ENCODE results near the gene MRPS18C. TPM values are rescaled to one million over a fixed set of nuclear protein-coding genes. Genes with fewer than 3 reads are reported as not detected.

MRPS18C gene
- total RNA-seq, 4 donors from 2014 or later = 9.9 to 30.8 (median 22.7) TPM

GRCh38 chr4:83431200-83431599 lies 24.7 kb upstream of the MRPS18C start:
- no peak for DNase-seq
- no peaks in the 10 kb centered on the region for H3K4me1 ChIP-seq
- no peak overlapping the region for H3K27ac ChIP-seq
- no peaks in the 10 kb centered on the region for H3K9me3 ChIP-seq
- peaks cover 0 to 52% (median 0%) of the 10 kb centered on the region in 3 donors for H3K36me3 ChIP-seq
- TF ChIP-seq CTCF (IDR thresholded peaks at IDR 0.05) (no peak), POLR2A (IDR thresholded peaks at IDR 0.05) (no peak)
- no peak overlapping the region for H3K4me3 ChIP-seq
- no peaks in the 10 kb centered on the region for H3K27me3 ChIP-seq

GRCh38 chr4:83436680-83437079 lies 19.2 kb upstream of the MRPS18C start:
- TF ChIP-seq POLR2A (IDR thresholded peaks at IDR 0.05) (no peak), CTCF (IDR thresholded peaks at IDR 0.05) (no peak)
- Histone ChIP-seq H3K4me3 (no peak overlapping the region), H3K36me3 (peaks cover 0 to 47% (median 0%) of the 10 kb centered on the region in 3 donors), H3K27ac (no peak overlapping the region), H3K4me1 (no peaks in the 10 kb centered on the region), H3K27me3 (no peaks in the 10 kb centered on the region), H3K9me3 (no peaks in the 10 kb centered on the region)
- DNase-seq = no peak

- no peak overlapping the region for H3K27ac ChIP-seq
- DNase-seq = no peak
- H3K9me3 ChIP-seq = no peaks in the 10 kb centered on the region
- no peak overlapping the region for H3K4me3 ChIP-seq
- no peaks in the 10 kb centered on the region for H3K4me1 ChIP-seq
- no peak for TF ChIP-seq POLR2A (IDR thresholded peaks at IDR 0.05)
- no peak for TF ChIP-seq CTCF (IDR thresholded peaks at IDR 0.05)
- H3K27me3 ChIP-seq = no peaks in the 10 kb centered on the region
- peaks cover 0 to 59% (median 0%) of the 10 kb centered on the region in 3 donors for H3K36me3 ChIP-seq
Measured at GRCh38 chr4:83438719-83439118, 17.1 kb upstream of the MRPS18C start.

GRCh38 chr4:83440148-83440814 lies 15.6 kb upstream of the MRPS18C start:
- TF ChIP-seq CTCF (IDR thresholded peaks at IDR 0.05) = no peak
- TF ChIP-seq POLR2A (IDR thresholded peaks at IDR 0.05) = no peak
- no peak overlapping the region for H3K27ac ChIP-seq

GRCh38 chr4:83440899-83441298 lies 15.0 kb upstream of the MRPS18C start:
- H3K4me1 ChIP-seq = no peaks in the 10 kb centered on the region
- DNase-seq = no peak
- TF ChIP-seq POLR2A (IDR thresholded peaks at IDR 0.05) (no peak), CTCF (IDR thresholded peaks at IDR 0.05) (no peak)
- H3K36me3 ChIP-seq = peaks cover 0 to 71% (median 0%) of the 10 kb centered on the region in 3 donors
- no peaks in the 10 kb centered on the region for H3K27me3 ChIP-seq
- H3K27ac ChIP-seq = no peak overlapping the region
- H3K4me3 ChIP-seq = no peak overlapping the region
- H3K9me3 ChIP-seq = no peaks in the 10 kb centered on the region

More at GRCh38 chr4:83440148-83440814, 15.6 kb upstream of the MRPS18C start:
- H3K4me1 ChIP-seq = no peaks in the 10 kb centered on the region
- no peak overlapping the region for H3K4me3 ChIP-seq
- DNase-seq = no peak
- peaks cover 0 to 67% (median 0%) of the 10 kb centered on the region in 3 donors for H3K36me3 ChIP-seq
- no peaks in the 10 kb centered on the region for H3K9me3 ChIP-seq
- H3K27me3 ChIP-seq = no peaks in the 10 kb centered on the region

All from Peyer's patch (tissue), 4 donors.